Neural cell (in vitro differentiated cells): ENCODE measurements around the gene PALD1. TPM values are rescaled to one million over a fixed set of nuclear protein-coding genes. Genes with fewer than 3 reads are reported as not detected.

ENCODE experiments used
- H2AFZ ChIP-seq: fragments of 200-600, 300-800 bp; sonication (generic), shearing (Covaris generic); 2 replicates; pipeline ENCODE4 v1.6.0; 2014; ENCODE audit warnings: low read depth, mild to moderate bottlenecking, antibody characterized with exemption, low read length, moderate library complexity
- H3F3A ChIP-seq: fragments of 200-600 bp; shearing (Covaris generic); 2 replicates; pipeline ENCODE4 v1.6.1; 2016; ENCODE audit warnings: mild to moderate bottlenecking, moderate library complexity, mixed read lengths, antibody characterized with exemption, low read length; ENCODE audit not compliant: insufficient read depth, poor library complexity, severe bottlenecking
- H3K27ac ChIP-seq: fragments of 200-600, 300-800 bp; sonication (generic), shearing (Covaris generic); 2 replicates; pipeline ENCODE4 v1.5.1; 2014; ENCODE audit warnings: mild to moderate bottlenecking, low read length, moderate library complexity
- H3K27me3 ChIP-seq: fragments of 300-800, 200-600 bp; sonication (generic), shearing (Covaris generic); 2 replicates; pipeline ENCODE4 v1.6.0; 2014; ENCODE audit warnings: mild to moderate bottlenecking, low read depth, low read length, moderate library complexity; ENCODE audit not compliant: insufficient read depth
- H3K36me3 ChIP-seq: fragments of 300-800, 200-600 bp; sonication (generic), shearing (Covaris generic); 2 replicates; pipeline ENCODE4 v1.5.1; 2014; ENCODE audit warnings: mild to moderate bottlenecking, antibody characterized with exemption, low read length, moderate library complexity; ENCODE audit not compliant: insufficient read depth
- H3K4me2 ChIP-seq: fragments of 300-800, 200-600 bp; sonication (generic), shearing (Covaris generic); 2 replicates; pipeline ENCODE4 v1.6.0; 2014; ENCODE audit warnings: mild to moderate bottlenecking, low read length
- H3K4me3 ChIP-seq: fragments of 300-800, 200-600 bp; sonication (generic), shearing (Covaris generic); 2 replicates; pipeline ENCODE4 v1.5.1; 2014; ENCODE audit warnings: mild to moderate bottlenecking, low read length, moderate library complexity
- H3K79me2 ChIP-seq: fragments of 200-600 bp; shearing (Covaris generic); replicated peaks from 2 replicates; pipeline ENCODE4 v1.6.0; 2014; ENCODE audit warnings: mild to moderate bottlenecking, low read length, moderate library complexity; ENCODE audit not compliant: insufficient read depth
- H3K9ac ChIP-seq: fragments of 300-800, 200-600 bp; sonication (generic), shearing (Covaris generic); 2 replicates; pipeline ENCODE4 v1.6.1; 2016; ENCODE audit warnings: mild to moderate bottlenecking, low read length, mixed read lengths
- H3K9me2 ChIP-seq: fragments of 200-600 bp; shearing (Covaris generic); 2 replicates; pipeline ENCODE4 v1.6.1; 2016; ENCODE audit warnings: mild to moderate bottlenecking, low read length, mixed read lengths; ENCODE audit not compliant: insufficient read depth
- H3K9me3 ChIP-seq: fragments of 200-600, 300-800 bp; sonication (generic), shearing (Covaris generic); 2 replicates; pipeline ENCODE4 v1.6.1; 2016; ENCODE audit warnings: mild to moderate bottlenecking, mixed run types, low read length, moderate library complexity, mixed read lengths
- H4K20me1 ChIP-seq: fragments of 200-600 bp; shearing (Covaris generic); 2 replicates; pipeline ENCODE4 v1.6.1; 2016; ENCODE audit warnings: mild to moderate bottlenecking, mixed run types; ENCODE audit not compliant: insufficient read depth
- EP300 ChIP-seq: fragments of 450-650 bp; conservative IDR thresholded peaks from 2 replicates; pipeline ENCODE4 v1.6.1; 2014; ENCODE audit warnings: antibody characterized with exemption, mild to moderate bottlenecking, moderate library complexity; ENCODE audit not compliant: poor library complexity, severe bottlenecking
- EZH2 ChIP-seq: fragments of 200-600, 300-800 bp; shearing (Covaris generic), sonication (generic); IDR thresholded peaks from 2 replicates; pipeline ENCODE4 v1.6.1; 2014; ENCODE audit warnings: antibody characterized with exemption, low read length, borderline replicate concordance, mild to moderate bottlenecking; ENCODE audit not compliant: insufficient read depth, poor library complexity, severe bottlenecking
- MXI1 ChIP-seq: fragments of 450-650 bp; conservative IDR thresholded peaks from 2 replicates; pipeline ENCODE4 v1.6.1; 2014; ENCODE audit warnings: antibody characterized with exemption, mild to moderate bottlenecking; ENCODE audit not compliant: poor library complexity, severe bottlenecking
- POLR2AphosphoS5 ChIP-seq: IDR thresholded peaks from 2 replicates; pipeline ENCODE4 v1.6.1; 2012
- RAD21 ChIP-seq: fragments of 450-650 bp; conservative IDR thresholded peaks from 2 replicates; pipeline ENCODE4 v1.6.1; 2014; ENCODE audit warnings: antibody characterized with exemption, mild to moderate bottlenecking, moderate library complexity
- SMC3 ChIP-seq: fragments of 450-650 bp; conservative IDR thresholded peaks from 2 replicates; pipeline ENCODE4 v1.6.1; 2014; ENCODE audit warnings: antibody characterized with exemption, mild to moderate bottlenecking, moderate library complexity; ENCODE audit not compliant: poor library complexity
- TAF1 ChIP-seq: IDR thresholded peaks from 2 replicates; pipeline ENCODE4 v1.6.1; 2012; ENCODE audit warnings: low read depth
- polyA plus RNA-seq: library from polyadenylated mRNA; depleted of rRNA; stranded (reverse); fragments of >200 nt; gene quantifications from 2 replicates; pipeline ENCODE4 v1.2.3, GENCODE V29; 2014
- TF ChIP-seq, protein P1 (sequence below): IDR thresholded peaks from 2 replicates; pipeline ENCODE4 v1.6.1; 2012; ENCODE audit warnings: borderline replicate concordance
- TF ChIP-seq, protein P2 (sequence below): fragments of 450-650 bp; IDR thresholded peaks from 2 replicates; pipeline ENCODE4 v1.5.1; 2014; ENCODE audit warnings: antibody characterized with exemption, mild to moderate bottlenecking, moderate library complexity; ENCODE audit not compliant: poor library complexity, severe bottlenecking

The PALD1 gene
- polyA plus RNA-seq, 1 donor from 2014 or later, result 1.1 TPM

DNA sequence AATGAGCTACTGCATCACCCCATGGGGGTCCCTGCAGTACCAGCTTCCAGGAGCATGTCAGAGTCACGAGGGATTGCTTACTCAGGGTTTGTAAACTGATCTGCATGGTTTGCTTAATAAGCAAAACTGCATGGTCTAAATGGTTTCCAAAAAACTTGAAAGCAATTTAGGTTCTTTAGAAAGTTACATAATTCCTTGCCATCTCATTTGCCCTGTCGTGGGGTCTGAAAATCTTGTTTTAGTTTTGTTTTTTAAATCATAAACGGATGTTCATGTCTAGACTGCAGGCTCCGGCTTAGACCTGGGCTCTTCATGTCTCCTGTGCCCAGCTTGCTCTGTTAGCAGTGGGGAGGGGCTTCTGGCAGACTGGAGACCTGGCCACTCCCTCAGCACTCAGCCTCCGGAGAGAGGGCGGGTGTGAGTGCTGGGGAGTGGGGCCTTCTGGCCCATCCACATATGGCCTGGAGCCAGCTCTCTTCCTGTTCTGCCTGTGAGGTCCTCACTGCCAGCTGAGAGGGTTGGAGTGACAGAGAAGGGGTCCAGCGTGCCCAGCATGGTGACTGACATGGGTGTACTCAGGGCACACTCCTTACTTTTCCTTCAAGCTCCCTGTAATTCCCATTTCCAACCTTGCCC lies 106.5 kb downstream of the PALD1 start:
- Histone ChIP-seq H3K9ac (no peak overlapping the region), H3K27ac (no peak overlapping the region), H2AFZ (no peak overlapping the region), H3K4me2 (no peak overlapping the region), H4K20me1 (no peaks in the 10 kb centered on the region), H3K9me2 (no peaks in the 10 kb centered on the region), H3K79me2 (no peaks in the 10 kb centered on the region), H3K36me3 (no peaks in the 10 kb centered on the region), H3K27me3 (no peaks in the 10 kb centered on the region), H3F3A (no peaks in the 10 kb centered on the region), H3K4me3 (no peak overlapping the region), H3K9me3 (no peaks in the 10 kb centered on the region)
- TF ChIP-seq SMC3 (no peak), TAF1 (no peak), EP300 (no peak), MXI1 (no peak), EZH2 (no peak)
- TF ChIP-seq, protein P1, sequence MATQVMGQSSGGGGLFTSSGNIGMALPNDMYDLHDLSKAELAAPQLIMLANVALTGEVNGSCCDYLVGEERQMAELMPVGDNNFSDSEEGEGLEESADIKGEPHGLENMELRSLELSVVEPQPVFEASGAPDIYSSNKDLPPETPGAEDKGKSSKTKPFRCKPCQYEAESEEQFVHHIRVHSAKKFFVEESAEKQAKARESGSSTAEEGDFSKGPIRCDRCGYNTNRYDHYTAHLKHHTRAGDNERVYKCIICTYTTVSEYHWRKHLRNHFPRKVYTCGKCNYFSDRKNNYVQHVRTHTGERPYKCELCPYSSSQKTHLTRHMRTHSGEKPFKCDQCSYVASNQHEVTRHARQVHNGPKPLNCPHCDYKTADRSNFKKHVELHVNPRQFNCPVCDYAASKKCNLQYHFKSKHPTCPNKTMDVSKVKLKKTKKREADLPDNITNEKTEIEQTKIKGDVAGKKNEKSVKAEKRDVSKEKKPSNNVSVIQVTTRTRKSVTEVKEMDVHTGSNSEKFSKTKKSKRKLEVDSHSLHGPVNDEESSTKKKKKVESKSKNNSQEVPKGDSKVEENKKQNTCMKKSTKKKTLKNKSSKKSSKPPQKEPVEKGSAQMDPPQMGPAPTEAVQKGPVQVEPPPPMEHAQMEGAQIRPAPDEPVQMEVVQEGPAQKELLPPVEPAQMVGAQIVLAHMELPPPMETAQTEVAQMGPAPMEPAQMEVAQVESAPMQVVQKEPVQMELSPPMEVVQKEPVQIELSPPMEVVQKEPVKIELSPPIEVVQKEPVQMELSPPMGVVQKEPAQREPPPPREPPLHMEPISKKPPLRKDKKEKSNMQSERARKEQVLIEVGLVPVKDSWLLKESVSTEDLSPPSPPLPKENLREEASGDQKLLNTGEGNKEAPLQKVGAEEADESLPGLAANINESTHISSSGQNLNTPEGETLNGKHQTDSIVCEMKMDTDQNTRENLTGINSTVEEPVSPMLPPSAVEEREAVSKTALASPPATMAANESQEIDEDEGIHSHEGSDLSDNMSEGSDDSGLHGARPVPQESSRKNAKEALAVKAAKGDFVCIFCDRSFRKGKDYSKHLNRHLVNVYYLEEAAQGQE, result no peak

DNA sequence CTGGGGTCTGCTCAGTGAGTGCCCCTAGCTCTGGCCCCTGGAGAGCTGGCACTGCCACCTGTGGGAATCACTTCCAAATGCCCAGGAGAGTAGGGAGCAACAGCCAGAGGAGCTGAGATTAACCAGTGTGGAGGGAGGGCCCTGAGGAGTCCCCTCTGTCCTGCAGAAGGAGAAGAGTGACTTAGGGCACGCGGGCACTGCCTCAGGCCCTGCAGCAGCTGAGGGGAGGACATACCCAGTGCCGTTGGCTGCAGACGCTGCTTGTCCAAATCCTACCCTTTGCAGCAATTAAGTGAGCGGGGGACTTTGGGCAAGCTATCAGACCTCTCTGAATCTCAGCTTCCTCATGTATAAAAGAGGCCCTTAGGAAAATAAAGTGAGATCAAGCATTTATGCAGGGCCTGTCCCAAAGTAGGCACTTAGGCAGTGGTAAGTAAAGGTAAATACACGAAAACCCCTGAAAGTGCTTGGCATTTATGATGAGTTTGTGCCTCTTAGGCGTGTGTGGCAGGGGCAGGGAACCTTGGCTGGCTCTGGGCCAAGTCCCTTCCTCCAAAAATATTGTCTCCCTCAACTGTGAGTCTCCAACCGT lies 107.1 kb downstream of the PALD1 start:
- Histone ChIP-seq H3K4me2 (no peak overlapping the region), H3K27ac (no peak overlapping the region), H3K79me2 (no peaks in the 10 kb centered on the region), H3K9ac (no peak overlapping the region), H3K9me3 (no peaks in the 10 kb centered on the region), H2AFZ (no peak overlapping the region), H3K9me2 (no peaks in the 10 kb centered on the region), H4K20me1 (no peaks in the 10 kb centered on the region), H3K36me3 (no peaks in the 10 kb centered on the region), H3F3A (no peaks in the 10 kb centered on the region), H3K4me3 (no peak overlapping the region), H3K27me3 (no peaks in the 10 kb centered on the region)
- no peak for TF ChIP-seq POLR2AphosphoS5
- TF ChIP-seq MXI1, result no peak
- TF ChIP-seq, protein P2, sequence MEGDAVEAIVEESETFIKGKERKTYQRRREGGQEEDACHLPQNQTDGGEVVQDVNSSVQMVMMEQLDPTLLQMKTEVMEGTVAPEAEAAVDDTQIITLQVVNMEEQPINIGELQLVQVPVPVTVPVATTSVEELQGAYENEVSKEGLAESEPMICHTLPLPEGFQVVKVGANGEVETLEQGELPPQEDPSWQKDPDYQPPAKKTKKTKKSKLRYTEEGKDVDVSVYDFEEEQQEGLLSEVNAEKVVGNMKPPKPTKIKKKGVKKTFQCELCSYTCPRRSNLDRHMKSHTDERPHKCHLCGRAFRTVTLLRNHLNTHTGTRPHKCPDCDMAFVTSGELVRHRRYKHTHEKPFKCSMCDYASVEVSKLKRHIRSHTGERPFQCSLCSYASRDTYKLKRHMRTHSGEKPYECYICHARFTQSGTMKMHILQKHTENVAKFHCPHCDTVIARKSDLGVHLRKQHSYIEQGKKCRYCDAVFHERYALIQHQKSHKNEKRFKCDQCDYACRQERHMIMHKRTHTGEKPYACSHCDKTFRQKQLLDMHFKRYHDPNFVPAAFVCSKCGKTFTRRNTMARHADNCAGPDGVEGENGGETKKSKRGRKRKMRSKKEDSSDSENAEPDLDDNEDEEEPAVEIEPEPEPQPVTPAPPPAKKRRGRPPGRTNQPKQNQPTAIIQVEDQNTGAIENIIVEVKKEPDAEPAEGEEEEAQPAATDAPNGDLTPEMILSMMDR, result no peak
- no peak for TF ChIP-seq TAF1
- no peak for TF ChIP-seq EP300
- TF ChIP-seq RAD21, result no peak
- no peak for TF ChIP-seq EZH2
- TF ChIP-seq, protein P1, result no peak
- no peak for TF ChIP-seq SMC3
